Astrocyte of the spinal cord (primary cell): ENCODE measurements around the gene IQGAP2.

Source experiments
- DNase-seq: peaks from one replicate; pipeline ENCODE4 v3.0.0; 2011; ENCODE audit warnings: low read depth, low spot score
- H3K4me3 ChIP-seq: 2 replicates; pipeline ENCODE4 v1.5.1; 2011; ENCODE audit warnings: low read depth, mild to moderate bottlenecking, low read length, moderate library complexity
- in situ Hi-C: cut with HindIII; loops from 2 replicates; pipeline ENCODE4 v1.10.0; 2017; ENCODE audit warnings: low sequenced_read_pairs
- TF ChIP-seq, protein P1 (sequence below): IDR thresholded peaks from 2 replicates; pipeline ENCODE4 v1.5.1; 2012; ENCODE audit warnings: low read depth, mild to moderate bottlenecking, low read length, inconsistent platforms

The IQGAP2 gene

DNA sequence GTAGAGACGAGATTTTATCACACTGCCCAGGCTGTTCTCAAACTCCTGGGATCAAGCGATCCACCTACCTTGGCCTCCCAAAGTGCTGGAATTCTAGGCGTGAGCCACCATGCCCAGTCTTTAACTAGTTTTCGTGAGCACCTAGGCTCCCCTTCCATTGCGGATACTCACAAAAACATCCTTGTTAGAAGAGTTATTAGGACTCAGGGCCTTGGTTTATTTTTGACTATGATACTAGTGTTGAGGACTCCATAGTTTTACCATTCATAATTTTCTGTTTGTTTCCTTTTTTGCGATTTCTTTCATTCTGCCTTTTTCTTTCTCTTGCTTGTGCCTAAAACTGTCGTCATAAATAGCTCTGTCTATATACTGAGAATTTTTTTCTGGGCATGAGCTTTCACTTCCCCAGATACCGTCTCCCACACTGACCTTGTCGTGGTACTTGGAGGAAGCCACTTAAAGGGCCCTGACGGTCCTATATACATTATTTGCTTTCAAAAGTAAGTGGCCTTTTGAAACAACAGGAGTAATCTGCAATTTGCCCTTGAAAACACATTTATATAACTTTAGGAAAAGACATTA is 318.0 kb downstream of the IQGAP2 start:
- in situ Hi-C loops, result loop anchor here (25.0 kb wide), 2 partner anchors 91 to 109 kb away; partner anchors contain the start of genes F2RL1 and F2RL2

DNA sequence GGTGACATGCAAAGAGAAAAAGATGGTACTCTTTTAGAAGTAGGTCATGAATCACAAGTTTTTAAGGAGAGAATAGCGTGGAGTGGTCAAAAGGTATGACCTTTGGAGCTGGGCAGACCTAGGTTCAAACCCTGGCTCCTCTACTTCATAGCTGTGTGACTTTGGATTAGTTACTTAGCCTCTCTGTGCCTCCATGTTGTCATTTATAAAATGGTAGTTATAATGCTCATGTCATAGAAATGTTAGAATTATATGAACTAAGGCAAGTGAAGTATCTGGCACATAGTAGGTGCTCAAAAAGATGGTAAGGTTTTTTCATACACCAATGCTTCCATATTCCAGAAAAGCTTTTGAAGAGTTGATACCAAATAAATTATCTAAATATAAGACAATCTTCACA is 320.2 kb downstream of the IQGAP2 start:
- no peak overlapping the region for H3K4me3 ChIP-seq
- in situ Hi-C loops, result loop anchor here (25.0 kb wide), 2 partner anchors 89 to 111 kb away; partner anchors contain the start of genes F2RL1 and F2RL2
- TF ChIP-seq, protein P1, sequence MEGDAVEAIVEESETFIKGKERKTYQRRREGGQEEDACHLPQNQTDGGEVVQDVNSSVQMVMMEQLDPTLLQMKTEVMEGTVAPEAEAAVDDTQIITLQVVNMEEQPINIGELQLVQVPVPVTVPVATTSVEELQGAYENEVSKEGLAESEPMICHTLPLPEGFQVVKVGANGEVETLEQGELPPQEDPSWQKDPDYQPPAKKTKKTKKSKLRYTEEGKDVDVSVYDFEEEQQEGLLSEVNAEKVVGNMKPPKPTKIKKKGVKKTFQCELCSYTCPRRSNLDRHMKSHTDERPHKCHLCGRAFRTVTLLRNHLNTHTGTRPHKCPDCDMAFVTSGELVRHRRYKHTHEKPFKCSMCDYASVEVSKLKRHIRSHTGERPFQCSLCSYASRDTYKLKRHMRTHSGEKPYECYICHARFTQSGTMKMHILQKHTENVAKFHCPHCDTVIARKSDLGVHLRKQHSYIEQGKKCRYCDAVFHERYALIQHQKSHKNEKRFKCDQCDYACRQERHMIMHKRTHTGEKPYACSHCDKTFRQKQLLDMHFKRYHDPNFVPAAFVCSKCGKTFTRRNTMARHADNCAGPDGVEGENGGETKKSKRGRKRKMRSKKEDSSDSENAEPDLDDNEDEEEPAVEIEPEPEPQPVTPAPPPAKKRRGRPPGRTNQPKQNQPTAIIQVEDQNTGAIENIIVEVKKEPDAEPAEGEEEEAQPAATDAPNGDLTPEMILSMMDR, result no peak
- no peak for DNase-seq

More for the DNA sequence above, 318.0 kb downstream of the IQGAP2 start:
- no peak overlapping the region for H3K4me3 ChIP-seq
- TF ChIP-seq, protein P1, result no peak
- DNase-seq, result no peak

DNA sequence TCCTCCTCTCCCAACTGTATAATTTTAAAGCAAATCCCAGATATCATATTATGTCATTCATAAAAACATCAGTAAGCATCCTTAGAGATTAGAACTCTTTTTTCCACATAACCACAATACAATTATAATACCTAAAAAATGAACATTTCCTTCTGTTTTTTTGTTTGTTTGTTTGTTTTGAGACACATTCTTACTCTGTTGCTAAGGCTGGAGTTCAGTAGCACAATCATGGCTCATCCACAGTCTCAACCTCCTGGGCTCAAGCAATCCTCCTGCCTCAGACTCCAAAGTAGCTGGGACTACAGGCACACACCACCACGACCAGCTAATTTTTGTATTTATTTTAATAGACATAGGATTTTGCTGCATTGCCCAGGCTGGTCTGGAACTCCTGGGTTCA is 320.8 kb downstream of the IQGAP2 start:
- DNase-seq, result no peak
- in situ Hi-C loops, result loop anchor here (25.0 kb wide), 2 partner anchors 88 to 112 kb away; partner anchors contain the start of genes F2RL1 and F2RL2
- H3K4me3 ChIP-seq, result no peak overlapping the region
- TF ChIP-seq, protein P1, result no peak

DNA sequence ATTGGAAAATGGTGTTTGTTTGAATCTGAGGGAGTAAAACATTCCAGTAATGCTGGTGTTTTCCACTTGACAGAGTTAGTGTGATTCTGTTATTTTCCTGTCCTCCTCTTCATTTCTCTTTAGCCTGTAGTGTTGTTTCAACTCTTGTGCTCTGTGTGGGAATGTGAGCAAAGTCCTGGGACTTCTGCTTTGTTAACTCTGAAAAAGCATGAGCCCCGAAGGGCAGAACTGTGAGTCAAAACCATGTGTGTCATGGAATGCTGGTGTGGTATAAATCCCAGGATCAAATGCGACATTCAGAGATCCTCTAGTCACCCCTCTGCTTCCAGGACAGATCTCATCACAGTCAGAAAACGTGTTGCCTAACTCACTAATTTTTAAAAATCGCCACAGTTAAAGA is 321.8 kb downstream of the IQGAP2 start:
- no peak overlapping the region for H3K4me3 ChIP-seq
- TF ChIP-seq, protein P1, result no peak
- in situ Hi-C loops, result loop anchor here (25.0 kb wide), 2 partner anchors 87 to 113 kb away; partner anchors contain the start of genes F2RL1 and F2RL2
- DNase-seq, result peak; percentile 68

DNA sequence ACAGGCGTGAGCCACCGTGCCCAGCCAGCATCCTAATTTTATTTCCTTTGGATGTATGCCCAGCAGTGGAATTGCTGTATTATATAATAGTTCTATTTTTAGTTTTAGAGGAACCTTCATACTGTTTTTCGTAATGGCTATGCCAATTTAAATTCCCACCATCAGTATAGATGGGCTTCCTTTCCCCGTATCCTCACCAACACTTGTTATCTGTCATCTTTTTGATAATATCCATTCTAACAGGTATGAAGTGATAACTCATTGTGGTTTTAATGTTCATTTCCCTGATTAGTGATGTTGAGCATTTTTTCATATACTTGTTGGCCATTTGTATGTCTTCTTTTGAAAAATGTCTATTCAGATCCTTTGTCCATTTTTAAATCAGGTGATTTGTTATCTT is 325.9 kb downstream of the IQGAP2 start:
- DNase-seq, result no peak
- TF ChIP-seq, protein P1, result no peak
- no peak overlapping the region for H3K4me3 ChIP-seq
- in situ Hi-C loops, result no loop called here

DNA sequence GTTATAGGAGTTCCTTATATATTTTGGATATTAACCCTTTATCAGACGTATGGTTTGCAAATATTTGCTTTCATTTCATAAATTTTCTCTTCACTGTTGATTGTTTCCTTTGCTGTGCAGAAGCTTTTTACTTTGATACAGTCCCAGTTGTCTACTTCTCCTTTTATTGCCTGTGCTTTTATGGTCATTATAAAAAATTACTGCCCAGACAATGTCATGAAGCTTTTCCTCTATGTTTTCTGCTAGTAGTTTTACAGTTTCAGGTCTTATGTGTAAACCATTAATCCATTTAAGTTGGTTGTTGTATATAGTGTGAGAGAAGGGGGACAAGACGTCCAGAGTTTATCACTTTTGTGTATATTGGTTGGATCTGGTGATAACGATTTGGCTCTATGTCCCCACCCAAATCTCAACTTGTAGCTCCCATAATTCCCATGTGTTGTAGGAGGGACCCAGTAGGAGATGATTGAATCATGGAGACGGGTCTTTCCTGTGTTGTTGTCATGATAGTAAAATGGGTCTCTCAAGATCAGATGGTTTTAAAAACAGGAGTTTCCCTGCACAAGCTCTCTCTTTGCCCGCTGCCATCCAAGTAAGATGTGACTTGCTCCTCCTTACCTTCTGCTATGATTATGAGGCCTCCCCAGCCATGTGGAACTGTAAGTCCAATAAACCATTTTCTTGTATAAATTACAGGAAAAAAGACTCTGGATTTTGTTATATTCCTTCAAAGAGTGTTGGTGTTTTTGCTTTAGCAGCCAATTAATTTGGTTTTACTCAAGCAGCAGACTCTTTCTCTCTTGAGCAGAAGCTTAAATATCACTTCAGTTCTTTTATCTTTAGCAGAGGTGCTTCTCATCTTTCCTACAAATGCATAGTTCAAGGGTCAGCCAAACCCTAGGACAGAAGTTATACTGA is 326.5 kb downstream of the IQGAP2 start:
- TF ChIP-seq, protein P1, result no peak
- in situ Hi-C loops, result no loop called here
- no peak for DNase-seq
- H3K4me3 ChIP-seq, result no peak overlapping the region
